Measurements from ENCODE around the gene RTN4R.

- no peak for TF ChIP-seq REST (IDR thresholded peaks at IDR 0.05; ENCODE audit: insufficient read depth in 1 of 2, low read depth in 2 of 2, low read length in 2 of 2)
- TF ChIP-seq SIN3A (IDR thresholded peaks at IDR 0.05; ENCODE audit: borderline replicate concordance, insufficient read depth, low read length) = no peak
- TF ChIP-seq TAF1 (IDR thresholded peaks at IDR 0.05; ENCODE audit: borderline replicate concordance, insufficient read depth, low read length) = no peak
- TF ChIP-seq POLR2AphosphoS5 (IDR thresholded peaks at IDR 0.05; ENCODE audit: low read depth, low read length) = no peak
Measured at GRCh38 chr22:20248461-20248978, 19.6 kb downstream of the RTN4R start.

Data from PFSK-1 (cell line).